Stimulated activated CD8-positive, alpha-beta memory T cell treated with anti-CD3 and anti-CD28 coated beads, Interleukin-7, amount 100 ng/mL, for 1 hour (primary cell): ENCODE measurements around the gene CHRNA10.

ENCODE experiments used
- DNase-seq, 2 donors: peaks; one replicate each; pipeline ENCODE4 v3.0.0-alpha.2; 2020; ENCODE audit warnings: low read depth in 2 of 2

CHRNA10 gene

GRCh38 chr11:3671334-3672254 is at the start of gene CHRNA10:
Gene CHRNA10 (minus strand): TSS chr11:3671384. CDS start chr11:3671312, 72 bp downstream.
- DNase-seq: no peak

GRCh38 chr11:3712274-3712673 is 41.1 kb upstream of the CHRNA10 start:
- no peak for DNase-seq

DNA sequence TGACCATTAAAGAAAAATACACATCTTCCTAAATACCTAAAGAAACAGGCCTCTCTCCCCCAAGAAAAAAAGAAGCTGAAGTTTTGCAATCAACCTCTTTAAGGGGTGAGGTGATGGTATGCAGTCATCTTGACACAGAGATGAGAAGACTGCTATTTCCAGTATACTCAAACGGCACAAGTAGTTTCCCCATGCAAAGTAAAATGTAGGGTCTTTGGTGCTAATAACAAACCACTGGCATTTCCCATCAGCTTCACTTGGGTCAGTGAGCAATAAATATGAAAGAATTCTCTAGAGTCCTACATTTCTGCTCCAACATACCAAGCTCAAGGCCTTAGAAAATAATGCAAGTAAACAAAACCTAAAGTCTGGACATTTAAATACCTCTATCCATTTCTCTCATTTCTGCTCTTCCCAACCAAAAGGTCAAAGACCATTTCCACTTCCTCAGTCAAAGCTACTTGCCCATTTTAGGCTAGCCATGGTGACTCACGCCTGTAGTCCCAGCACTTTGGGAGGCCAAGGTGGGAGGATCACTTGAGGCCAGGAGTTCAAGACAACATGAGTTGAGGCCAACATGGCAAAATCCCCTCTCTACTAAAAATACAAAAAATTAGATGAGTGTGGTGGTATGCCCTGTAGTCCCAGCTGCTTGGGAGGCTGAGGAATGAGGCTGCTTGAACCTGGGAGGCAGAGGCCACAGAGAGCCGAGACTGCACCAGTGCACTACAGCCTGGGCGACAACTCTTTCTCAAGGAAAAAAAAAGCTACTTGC is 39.5 kb upstream of the CHRNA10 start:
- no peak for DNase-seq

- DNase-seq: no peak
These were observed 38.8 kb upstream of the CHRNA10 start for GRCh38 chr11:3709977-3710376.

DNA sequence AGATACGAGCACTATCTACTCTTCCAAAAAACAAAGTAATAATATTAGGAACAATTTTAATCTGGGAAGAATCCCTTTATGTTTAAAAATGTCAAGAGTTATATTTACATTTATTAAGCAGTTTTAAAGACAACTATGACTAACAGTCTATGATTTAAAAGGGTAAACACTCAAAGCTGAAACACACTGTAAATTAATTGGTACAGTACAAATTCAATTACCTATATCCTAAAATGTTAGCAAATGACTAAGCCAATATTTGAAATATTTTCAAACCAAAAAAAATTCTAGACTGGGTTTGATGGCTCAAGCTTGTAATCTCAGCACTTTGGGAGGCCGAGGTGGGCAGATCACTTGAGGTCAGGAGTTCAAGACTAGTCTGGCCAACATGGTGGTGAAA is 36.0 kb upstream of the CHRNA10 start:
- no peak for DNase-seq

DNA sequence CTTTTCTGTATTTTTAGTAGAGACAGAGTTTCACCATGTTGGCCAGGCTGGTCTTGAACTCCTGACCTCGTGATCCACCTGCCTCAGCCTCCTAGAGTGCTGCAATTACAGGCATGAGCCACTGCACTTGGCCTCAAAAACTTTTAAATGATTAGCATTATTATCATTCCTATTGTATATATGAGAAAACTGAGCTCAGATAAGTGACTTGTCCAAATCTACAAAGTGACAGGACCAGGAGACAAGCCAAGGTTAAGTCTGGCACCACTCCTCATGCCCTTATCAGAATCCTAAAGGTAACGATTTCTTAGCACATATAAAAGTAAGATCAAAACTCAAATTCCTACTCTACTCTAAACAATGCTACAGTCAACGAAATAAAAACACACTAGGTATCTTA is 32.2 kb upstream of the CHRNA10 start:
- no peak for DNase-seq

GRCh38 chr11:3700910-3701309 is 29.7 kb upstream of the CHRNA10 start:
- no peak for DNase-seq

DNA sequence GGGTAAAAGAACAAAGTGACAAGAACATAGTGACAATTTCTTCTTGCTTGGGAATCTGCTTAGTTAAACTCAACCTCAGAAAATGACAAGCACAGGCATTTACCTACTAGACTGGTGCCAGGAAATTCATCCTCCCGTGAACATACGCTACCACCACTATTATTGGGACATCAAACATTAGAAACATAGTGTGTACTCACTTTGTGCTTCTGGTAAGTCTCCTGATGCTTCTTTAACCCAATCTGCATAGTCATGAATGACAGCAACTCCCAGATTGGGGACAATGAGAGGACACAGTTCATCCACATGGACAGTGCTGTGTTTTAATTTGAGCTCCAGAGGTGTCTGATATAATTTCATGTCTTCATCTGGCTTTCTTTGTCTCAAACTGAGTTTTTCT is 29.2 kb upstream of the CHRNA10 start:
- DNase-seq: no peak

DNA sequence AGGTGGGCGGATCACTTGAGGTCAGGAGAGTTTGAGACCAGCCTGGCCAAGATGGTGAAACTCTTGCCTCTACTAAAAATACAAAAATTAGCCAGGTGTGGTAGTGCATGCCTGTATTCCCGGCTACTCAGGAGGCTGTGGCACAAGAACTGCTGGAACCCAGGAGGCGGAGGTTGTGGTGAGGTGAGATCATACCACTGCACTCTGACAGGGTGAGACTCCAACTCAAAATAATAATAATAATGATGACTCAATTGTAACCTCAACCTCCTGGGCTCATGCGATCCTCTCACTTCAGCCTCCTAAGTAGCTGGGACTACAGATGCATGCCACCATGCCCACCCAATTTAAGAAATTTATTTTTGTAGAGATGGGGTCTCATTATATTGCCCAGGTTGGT is 15.6 kb upstream of the CHRNA10 start:
- no peak for DNase-seq

DNA sequence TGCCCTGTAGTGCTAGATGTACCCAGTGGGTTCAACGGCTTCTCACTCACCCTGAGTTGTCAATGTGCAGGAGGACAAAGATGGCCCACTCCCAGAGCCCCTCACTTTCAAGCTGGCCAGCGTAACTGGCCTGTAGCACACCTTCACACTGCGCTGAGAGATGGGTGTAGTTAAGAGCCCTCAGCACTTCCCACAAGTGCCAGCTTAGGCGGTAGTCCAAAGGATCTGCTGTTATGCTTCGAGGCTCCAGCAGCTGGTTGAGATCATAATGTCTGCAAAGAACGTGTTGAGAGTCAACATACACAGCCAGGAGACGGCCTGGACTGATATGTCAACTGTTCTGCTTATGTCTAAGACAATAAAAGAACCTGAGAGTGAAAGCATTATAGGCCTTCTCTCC is 14.7 kb upstream of the CHRNA10 start:
- DNase-seq: no peak

DNA sequence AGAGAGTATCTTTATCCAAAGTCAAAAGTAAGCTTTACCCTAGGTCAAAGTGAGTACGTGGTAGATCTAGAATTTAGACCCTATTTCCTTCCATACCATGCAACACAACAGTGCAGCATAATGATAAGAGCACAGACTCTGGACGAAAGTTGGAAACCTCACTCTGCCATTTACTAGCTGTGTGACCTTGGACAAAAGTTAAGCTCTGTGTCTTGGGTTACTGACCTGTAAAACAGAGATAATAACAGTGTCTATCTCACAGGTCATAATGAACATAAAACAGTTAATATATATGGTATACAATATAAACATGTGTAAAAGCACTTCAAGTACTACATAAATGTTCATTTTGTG is 13.6 kb upstream of the CHRNA10 start:
- no peak for DNase-seq

- DNase-seq: no peak
These were observed 13.1 kb upstream of the CHRNA10 start for GRCh38 chr11:3684129-3684818.

- no peak for DNase-seq
These were observed 11.9 kb upstream of the CHRNA10 start for GRCh38 chr11:3683039-3683438.

DNA sequence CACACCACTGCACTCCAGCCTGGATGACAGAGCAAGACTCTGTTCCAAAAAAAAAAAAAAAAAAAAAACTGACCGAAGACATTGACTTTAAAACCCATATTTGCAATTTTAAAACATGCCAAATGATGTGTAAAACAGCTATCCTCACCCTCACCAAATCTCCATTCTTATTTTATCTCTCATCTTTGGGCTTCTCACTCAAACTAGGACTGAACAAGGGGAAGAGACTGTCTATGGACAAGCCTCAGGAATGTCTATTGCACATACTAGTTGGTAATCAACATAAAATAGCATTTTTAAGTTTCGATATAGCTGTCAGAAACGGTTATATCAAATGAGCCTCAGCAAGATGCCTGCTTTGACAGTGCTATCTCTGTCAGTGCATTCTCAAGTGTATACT is 7.9 kb upstream of the CHRNA10 start:
- DNase-seq: no peak

- no peak for DNase-seq
These were observed 4.8 kb upstream of the CHRNA10 start for GRCh38 chr11:3675971-3676370.

DNA sequence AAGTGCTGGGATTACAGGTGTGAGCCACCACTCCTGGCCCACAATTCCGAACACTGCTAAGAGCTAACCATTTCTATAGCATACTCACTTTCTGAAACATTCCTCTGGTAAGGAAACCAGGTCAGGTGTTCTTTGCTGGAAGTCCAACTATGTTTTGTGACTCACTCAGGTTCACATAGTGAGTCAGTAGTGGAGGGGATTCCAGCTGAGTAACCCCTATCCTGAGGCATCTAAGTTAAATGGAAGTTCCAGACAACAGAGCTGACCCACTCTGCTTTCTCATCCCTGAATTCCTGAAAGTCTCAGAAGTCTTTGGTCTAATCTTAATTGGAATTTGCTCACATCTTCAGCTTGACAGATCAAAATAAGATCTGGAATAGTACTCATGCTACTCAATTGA is 3.0 kb upstream of the CHRNA10 start:
- no peak for DNase-seq

- DNase-seq: no peak
These were observed 1.4 kb downstream of the CHRNA10 start for GRCh38 chr11:3669742-3670183.

DNA sequence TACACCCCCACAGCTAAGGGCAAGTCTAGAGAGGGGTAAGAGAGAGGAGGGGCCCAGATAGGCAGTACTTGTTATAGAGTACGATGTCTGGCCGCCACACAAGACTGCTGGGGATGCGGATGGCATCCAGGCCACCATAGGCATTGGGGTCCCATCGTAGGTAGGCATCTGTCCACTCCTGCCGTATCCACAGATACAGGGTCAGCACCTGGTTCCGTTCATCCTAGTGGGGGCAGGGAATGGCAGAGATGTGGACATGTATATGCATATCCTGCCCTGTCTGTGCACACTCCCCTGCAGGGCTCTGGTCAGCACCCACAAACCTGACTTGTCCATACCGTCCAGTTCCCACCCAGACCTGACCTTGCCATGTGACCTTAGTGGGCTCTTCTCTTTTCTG is 2.1 kb downstream of the CHRNA10 start:
- no peak for DNase-seq

DNA sequence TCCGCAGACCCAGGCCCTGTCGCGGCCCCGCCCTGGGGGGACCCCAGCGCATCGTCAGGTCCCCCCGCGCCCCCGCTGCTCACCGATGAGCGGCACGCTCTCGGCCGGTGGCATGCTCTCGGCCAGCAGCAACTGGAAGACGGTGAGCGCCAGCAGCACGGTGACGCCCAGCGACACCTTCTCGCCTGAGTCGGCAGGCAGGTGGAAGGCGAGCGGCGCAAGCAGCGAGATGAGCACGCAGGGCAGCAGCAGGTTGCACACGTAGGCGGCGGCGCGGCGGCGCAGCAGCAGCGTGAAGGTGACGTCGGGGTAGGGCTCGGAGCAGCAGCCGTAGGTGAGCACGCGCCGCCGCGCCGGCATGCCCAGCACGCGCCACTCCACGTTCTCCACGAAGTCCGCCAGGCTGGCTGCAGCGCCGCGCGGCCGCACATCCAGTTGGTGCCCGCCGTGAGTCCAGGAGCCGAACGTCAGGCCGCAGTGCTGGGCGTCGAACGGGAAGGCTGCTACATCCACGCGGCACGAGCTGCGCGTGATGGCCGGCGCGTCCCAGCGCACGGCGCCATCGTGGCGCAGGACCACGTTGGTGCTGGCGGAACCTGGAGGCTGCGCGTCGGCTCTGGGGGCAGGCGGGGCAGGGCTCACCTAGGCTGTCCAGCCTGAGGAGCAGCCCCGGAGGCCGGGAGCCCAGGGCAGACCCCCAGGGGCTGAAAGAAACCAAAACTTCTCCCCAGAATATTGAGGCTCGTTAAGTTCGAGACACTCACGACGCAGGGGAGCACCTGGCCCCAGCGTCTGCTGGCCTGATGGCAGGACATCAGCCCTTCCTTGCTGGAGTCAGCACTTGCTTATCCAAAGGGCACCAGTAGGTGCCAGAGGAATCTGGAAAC is 3.8 kb downstream of the CHRNA10 start:
- DNase-seq: no peak

DNA sequence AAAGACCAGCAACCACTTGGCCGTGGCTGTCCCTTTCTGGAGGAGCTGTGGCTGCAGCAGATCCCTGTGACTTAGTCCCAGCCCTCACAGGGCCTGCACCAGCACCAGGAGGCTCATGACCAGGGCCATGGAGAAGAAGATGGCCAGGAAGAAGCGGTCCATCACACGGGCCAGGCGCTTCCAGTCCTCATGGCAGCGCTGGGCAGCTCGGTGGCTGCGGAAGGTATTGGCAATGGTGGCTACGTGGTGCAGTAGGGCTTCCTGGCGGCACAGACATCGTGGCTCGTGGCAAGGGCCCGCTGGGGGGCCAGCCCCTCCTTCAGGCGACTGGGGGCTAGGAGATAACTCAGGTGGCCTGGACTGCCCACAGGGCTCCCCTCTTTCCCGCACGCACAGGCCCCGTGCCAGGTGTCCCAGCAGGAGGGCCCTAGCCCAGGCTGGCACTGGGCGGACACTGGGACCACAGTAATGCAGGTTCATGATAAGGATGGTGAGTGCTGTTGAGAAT is 5.1 kb downstream of the CHRNA10 start:
- DNase-seq: no peak

- no peak for DNase-seq
These were observed 5.7 kb downstream of the CHRNA10 start for GRCh38 chr11:3665336-3666022.
